Measurements from ENCODE around the gene PTX3.

DNA sequence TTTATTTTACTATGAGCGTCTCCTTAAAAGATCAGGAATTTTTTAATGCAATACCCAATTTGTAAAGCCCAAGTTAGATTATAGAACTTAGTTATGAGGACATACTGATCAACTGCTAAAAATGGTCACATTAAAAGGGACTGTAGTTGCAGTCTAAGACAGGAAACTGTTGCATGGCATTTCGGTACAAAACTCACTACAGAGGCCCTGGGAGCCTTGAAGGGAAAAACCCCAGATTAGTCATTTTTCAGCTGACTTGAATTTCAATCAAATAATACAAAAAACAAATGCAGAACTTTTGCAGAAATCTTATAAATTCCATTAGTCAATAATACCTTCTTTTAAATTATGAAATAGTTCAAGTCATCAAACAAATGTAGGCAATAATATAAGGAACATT, 6.9 kb upstream of the PTX3 start:
- TF ChIP-seq, protein P1, sequence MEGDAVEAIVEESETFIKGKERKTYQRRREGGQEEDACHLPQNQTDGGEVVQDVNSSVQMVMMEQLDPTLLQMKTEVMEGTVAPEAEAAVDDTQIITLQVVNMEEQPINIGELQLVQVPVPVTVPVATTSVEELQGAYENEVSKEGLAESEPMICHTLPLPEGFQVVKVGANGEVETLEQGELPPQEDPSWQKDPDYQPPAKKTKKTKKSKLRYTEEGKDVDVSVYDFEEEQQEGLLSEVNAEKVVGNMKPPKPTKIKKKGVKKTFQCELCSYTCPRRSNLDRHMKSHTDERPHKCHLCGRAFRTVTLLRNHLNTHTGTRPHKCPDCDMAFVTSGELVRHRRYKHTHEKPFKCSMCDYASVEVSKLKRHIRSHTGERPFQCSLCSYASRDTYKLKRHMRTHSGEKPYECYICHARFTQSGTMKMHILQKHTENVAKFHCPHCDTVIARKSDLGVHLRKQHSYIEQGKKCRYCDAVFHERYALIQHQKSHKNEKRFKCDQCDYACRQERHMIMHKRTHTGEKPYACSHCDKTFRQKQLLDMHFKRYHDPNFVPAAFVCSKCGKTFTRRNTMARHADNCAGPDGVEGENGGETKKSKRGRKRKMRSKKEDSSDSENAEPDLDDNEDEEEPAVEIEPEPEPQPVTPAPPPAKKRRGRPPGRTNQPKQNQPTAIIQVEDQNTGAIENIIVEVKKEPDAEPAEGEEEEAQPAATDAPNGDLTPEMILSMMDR (IDR thresholded peaks at IDR 0.05) = no peak
- no peak for TF ChIP-seq POLR2A (IDR thresholded peaks at IDR 0.05)

All from heart left ventricle (tissue), 13 donors.